Hepatocyte (in vitro differentiated cells): ENCODE measurements around the gene EHMT2.

Experiments
- CTCF ChIP-seq: fragments of 200-600 bp; sonication (generic); IDR thresholded peaks from 2 replicates; pipeline ENCODE4 v1.5.1; 2016; ENCODE audit warnings: antibody characterized with exemption, mild to moderate bottlenecking; ENCODE audit not compliant: poor library complexity
- EZH2 ChIP-seq: fragments of 200-600 bp; sonication (generic); IDR thresholded peaks from 2 replicates; pipeline ENCODE4 v1.6.1; 2016; ENCODE audit warnings: antibody characterized with exemption, mild to moderate bottlenecking, borderline replicate concordance
- EZH2phosphoT487 ChIP-seq: fragments of 200-600 bp; sonication (generic); IDR thresholded peaks from one replicate; pipeline ENCODE4 v1.6.1; 2018; ENCODE audit warnings: antibody characterized with exemption, mild to moderate bottlenecking, low read depth, moderate library complexity; ENCODE audit not compliant: unreplicated experiment, severe bottlenecking

- TF ChIP-seq CTCF (no peak), EZH2phosphoT487 (no peak), EZH2 (no peak)
These were observed 7.5 kb upstream of the EHMT2 start for GRCh38 chr6:31905041-31905440.
